ENCODE measurements around the gene MAP3K20. TPM values are rescaled to one million over a fixed set of nuclear protein-coding genes. Genes with fewer than 3 reads are reported as not detected.

Gene MAP3K20
- total and polyA plus RNA-seq, 8 donors = 49.6 to 71.8 (median 64.6) TPM

- TF ChIP-seq CTCF (IDR thresholded peaks at IDR 0.05) = no peak
- Histone ChIP-seq H3K4me3 (no peak overlapping the region), H3K36me3 (peaks cover 0 to 12% of the 10 kb centered on the region in 2 donors), H3K9me3 (no peaks in the 10 kb centered on the region), H3K27me3 (no peaks in the 10 kb centered on the region), H3K27ac (no peak overlapping the region), H3K4me1 (peaks cover 1 to 18% of the 10 kb centered on the region in 2 donors)
- ATAC-seq (no peak), DNase-seq (no peak)
- intact Hi-C loops (cut with DNase I) = loop anchor here in 1 of 2 donors (5.0 kb wide), 1 partner anchor 181 kb away; no protein-coding TSS in a partner anchor
Observed at GRCh38 chr2:173213181-173213580, 137.5 kb downstream of the MAP3K20 start.

GRCh38 chr2:173214213-173214612 lies 138.6 kb downstream of the MAP3K20 start:
- H3K9me3 ChIP-seq = no peaks in the 10 kb centered on the region
- DNase-seq (no peak), ATAC-seq (no peak)
- H3K4me3 ChIP-seq = no peak overlapping the region
- TF ChIP-seq CTCF (IDR thresholded peaks at IDR 0.05) = no peak
- intact Hi-C loops (cut with DNase I) = loop anchor here in 1 of 2 donors (5.0 kb wide), 1 partner anchor 182 kb away; no protein-coding TSS in a partner anchor
- no peak overlapping the region for H3K27ac ChIP-seq
- H3K4me1 ChIP-seq = peaks cover 3 to 26% of the 10 kb centered on the region in 2 donors
- H3K27me3 ChIP-seq = no peaks in the 10 kb centered on the region
- peaks cover 0 to 12% of the 10 kb centered on the region in 2 donors for H3K36me3 ChIP-seq

- no peak for ATAC-seq
- intact Hi-C loops (cut with DNase I) = no loop called here
Observed at GRCh38 chr2:173215316-173215715, 139.7 kb downstream of the MAP3K20 start.

GRCh38 chr2:173216051-173216450 lies 140.4 kb downstream of the MAP3K20 start:
- no peaks in the 10 kb centered on the region for H3K27me3 ChIP-seq
- peaks cover 0 to 11% of the 10 kb centered on the region in 2 donors for H3K36me3 ChIP-seq
- no peaks in the 10 kb centered on the region for H3K9me3 ChIP-seq
- no peak for DNase-seq
- H3K27ac ChIP-seq = no peak overlapping the region
- no peak overlapping the region for H3K4me3 ChIP-seq
- TF ChIP-seq CTCF (IDR thresholded peaks at IDR 0.05) = no peak
- ATAC-seq = no peak
- intact Hi-C loops (cut with DNase I) = no loop called here
- H3K4me1 ChIP-seq = peaks cover 3 to 18% of the 10 kb centered on the region in 2 donors

More at GRCh38 chr2:173215316-173215715, 139.7 kb downstream of the MAP3K20 start:
- no peak for DNase-seq
- Histone ChIP-seq H3K4me3 (no peak overlapping the region), H3K27ac (no peak overlapping the region), H3K36me3 (peaks cover 0 to 12% of the 10 kb centered on the region in 2 donors), H3K4me1 (peaks cover 3 to 26% of the 10 kb centered on the region in 2 donors), H3K9me3 (no peaks in the 10 kb centered on the region), H3K27me3 (no peaks in the 10 kb centered on the region)
- TF ChIP-seq CTCF (IDR thresholded peaks at IDR 0.05) = no peak

DNA sequence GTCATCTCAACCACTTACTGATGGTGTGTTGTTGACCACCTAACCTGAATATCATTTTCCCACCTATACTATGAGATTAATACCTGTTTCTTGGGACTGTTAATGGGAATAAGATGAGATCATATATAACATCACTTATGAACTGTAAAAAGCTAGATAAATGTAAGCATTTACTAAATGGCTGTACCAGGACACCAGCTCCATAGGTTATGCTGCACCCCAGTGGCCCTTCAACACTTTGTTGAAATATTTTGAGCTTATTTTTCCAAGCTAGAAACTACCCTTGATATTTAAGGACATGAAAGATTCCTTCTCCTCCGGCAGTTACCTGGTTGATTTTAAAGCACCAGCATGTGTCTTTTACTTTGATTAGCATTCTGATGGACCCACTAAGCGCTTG lies 141.0 kb downstream of the MAP3K20 start:
- no peak for DNase-seq
- H3K4me3 ChIP-seq = no peak overlapping the region
- no peak for TF ChIP-seq CTCF (IDR thresholded peaks at IDR 0.05)
- no peak for ATAC-seq
- intact Hi-C loops (cut with DNase I) = no loop called here
- H3K27me3 ChIP-seq = no peaks in the 10 kb centered on the region
- no peaks in the 10 kb centered on the region for H3K9me3 ChIP-seq
- peaks cover 3 to 16% of the 10 kb centered on the region in 2 donors for H3K4me1 ChIP-seq
- H3K36me3 ChIP-seq = peaks cover 0 to 5% of the 10 kb centered on the region in 2 donors
- no peak overlapping the region for H3K27ac ChIP-seq
